Effector memory CD8-positive, alpha-beta T cell (primary cell): ENCODE measurements around the gene DOCK2.
"Not testable (repeated sequence)": the region's sequence is repeated elsewhere in the genome, so short reads cannot be mapped to it uniquely, and the experiment has no call there.

Experiments used
- ATAC-seq: fragments of 150-1000 bp; cut with Tn5 transposase; replicated peaks from 2 replicates; pipeline ENCODE4 v1.10.0; 2021; ENCODE audit warnings: mild to moderate bottlenecking, moderate library complexity
- DNase-seq, 3 experiments: peaks; one replicate each; pipeline ENCODE4 v3.0.0; 2021
- H3K27ac Mint-ChIP-seq, 2 donors: one replicate each; pipeline ENCODE4 v1.8.0; 2022; ENCODE audit warnings: mild to moderate bottlenecking in 2 of 2, mixed read lengths in 2 of 2, moderate library complexity in 2 of 2
- H3K27me3 Mint-ChIP-seq, 2 donors: one replicate each; pipeline ENCODE4 v1.8.0; 2022; ENCODE audit warnings: mixed read lengths in 2 of 2
- H3K36me3 Mint-ChIP-seq: one replicate; pipeline ENCODE4 v1.8.0; 2022; ENCODE audit warnings: mild to moderate bottlenecking, moderate library complexity, mixed read lengths; ENCODE audit not compliant: insufficient read depth
- H3K4me1 Mint-ChIP-seq, 2 donors: one replicate each; pipeline ENCODE4 v1.8.0; 2022; ENCODE audit warnings: low read depth in 2 of 2, mixed read lengths in 2 of 2
- H3K4me3 Mint-ChIP-seq, 2 donors: one replicate each; pipeline ENCODE4 v1.8.0; 2022; ENCODE audit warnings: mild to moderate bottlenecking in 2 of 2, mixed read lengths in 2 of 2, moderate library complexity in 2 of 2
- H3K9me3 Mint-ChIP-seq, 2 donors: one replicate each; pipeline ENCODE4 v1.8.0; 2022; ENCODE audit warnings: mixed read lengths in 2 of 2

The DOCK2 gene

DNA sequence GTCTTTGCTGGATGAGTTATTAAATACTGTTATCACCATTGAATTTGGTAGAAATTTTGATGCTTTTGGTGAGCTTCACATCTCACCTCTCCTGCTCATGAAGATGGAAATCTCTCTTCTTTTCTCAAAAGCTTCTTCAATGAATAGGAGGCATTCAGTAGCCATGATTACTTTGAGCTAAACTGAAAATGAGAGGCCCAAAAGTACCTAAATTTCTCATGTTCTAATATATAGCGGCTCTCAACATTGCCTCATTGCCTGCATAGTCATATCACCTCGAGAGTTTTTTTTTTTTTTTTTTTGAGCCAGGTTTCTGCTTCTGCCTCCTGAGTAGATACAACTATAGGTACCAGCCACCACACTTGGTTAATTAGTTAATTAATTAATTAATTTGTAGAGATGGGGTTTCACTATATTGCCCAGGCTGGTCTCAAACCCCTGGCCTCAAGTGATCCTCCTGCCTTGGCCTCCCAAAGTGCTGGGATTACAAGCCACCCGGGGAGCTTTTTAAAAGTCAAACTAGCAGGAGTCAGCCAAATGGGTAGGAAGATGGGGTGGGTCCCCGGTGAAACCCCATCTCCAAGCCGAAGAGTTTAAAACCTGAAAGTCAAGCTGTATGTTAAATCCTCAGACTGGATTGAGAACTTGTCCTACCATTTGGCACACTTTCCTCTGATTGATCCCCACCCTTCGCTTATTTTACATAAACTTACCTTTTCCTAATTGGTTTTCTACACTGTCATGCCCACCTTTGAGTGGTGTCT is 169.0 kb downstream of the DOCK2 start:
- peaks cover 44% of the 10 kb centered on the region for H3K36me3 Mint-ChIP-seq
- peak overlapping the region; percentile 54 to 57 for H3K27ac Mint-ChIP-seq
- ATAC-seq (no peak), DNase-seq (no peak)
- H3K9me3 Mint-ChIP-seq: no peaks in the 10 kb centered on the region
- peaks cover 25 to 48% of the 10 kb centered on the region in 2 donors for H3K4me1 Mint-ChIP-seq
- H3K27me3 Mint-ChIP-seq: no peaks in the 10 kb centered on the region
- H3K4me3 Mint-ChIP-seq: no peak overlapping the region

DNA sequence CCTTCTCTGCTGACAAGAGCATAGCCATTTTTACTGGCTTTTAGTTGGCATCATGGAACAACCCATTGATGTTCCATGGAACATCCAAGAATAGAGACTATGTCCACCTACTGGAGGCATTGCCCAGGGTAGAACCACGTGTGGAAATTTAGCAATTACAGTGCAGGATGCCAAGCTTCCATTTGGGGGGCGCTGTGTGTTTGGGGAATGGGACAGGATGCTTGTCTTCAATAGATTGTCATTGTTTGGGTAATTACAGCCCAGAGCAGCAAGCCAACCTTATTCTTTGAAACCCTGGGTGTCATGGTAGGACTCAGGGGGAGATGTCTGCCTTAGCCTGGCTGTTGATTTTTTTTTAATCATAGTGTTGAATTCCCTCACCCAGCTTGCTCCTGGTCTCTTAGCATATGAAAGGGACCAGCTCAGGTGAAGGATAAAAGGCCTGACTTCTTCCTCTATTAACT is 171.1 kb downstream of the DOCK2 start:
- Mint-ChIP-seq H3K9me3 (no peaks in the 10 kb centered on the region), H3K27me3 (no peaks in the 10 kb centered on the region), H3K4me3 (no peak overlapping the region), H3K36me3 (peaks cover 38% of the 10 kb centered on the region), H3K27ac (no peak overlapping the region), H3K4me1 (peaks cover 28 to 46% of the 10 kb centered on the region in 2 donors)
- DNase-seq (no peak), ATAC-seq (no peak)

DNA sequence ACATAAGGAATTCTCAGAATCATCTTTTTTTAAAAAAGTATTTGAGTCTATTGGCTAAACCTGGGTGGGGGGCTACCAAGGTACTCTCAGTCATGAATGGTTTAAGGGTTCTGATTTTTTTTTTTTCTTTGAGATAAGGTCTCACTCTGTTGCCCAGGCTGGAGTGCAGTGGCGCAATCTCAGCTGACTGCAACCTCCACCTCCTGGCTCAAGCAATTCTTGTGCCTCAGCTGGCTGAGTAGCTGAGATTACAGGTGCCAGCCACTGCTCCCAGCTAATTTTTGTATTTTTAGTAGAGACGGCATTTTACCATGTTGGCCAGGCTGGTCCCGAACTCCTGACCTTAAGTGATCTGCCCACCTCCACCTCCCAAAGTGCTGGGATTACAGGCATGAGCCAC is 171.8 kb downstream of the DOCK2 start:
- ATAC-seq, H3K4me3 Mint-ChIP-seq, H3K27me3 Mint-ChIP-seq, H3K9me3 Mint-ChIP-seq, DNase-seq: not testable (repeated sequence)
- peak overlapping the region in 1 of 2 donors; percentile 49 for H3K27ac Mint-ChIP-seq
- H3K4me1 Mint-ChIP-seq: peaks cover 24 to 41% of the 10 kb centered on the region in 2 donors
- H3K36me3 Mint-ChIP-seq: peaks cover 33% of the 10 kb centered on the region

DNA sequence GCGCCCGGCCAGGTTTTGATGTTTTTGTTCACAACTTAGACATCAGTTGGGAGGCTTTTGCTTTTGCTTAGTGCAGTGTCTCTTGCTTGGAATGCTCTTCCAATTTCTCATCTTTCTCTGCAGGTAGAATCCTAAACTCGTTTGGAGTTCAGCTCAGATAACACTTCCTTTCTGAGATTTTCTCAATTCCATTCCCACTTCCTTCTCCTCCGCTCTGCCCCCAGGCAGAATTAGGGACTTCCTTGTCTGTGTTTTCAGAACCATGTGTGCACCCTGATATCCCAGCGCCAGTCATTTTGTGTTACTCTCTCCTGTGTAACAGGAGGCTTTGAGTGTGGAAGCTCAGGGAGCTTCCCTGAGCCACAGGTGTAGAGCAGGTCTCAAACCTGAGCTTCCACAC is 172.2 kb downstream of the DOCK2 start:
- DNase-seq (no peak), ATAC-seq (no peak)
- Mint-ChIP-seq H3K36me3 (peaks cover 29% of the 10 kb centered on the region), H3K4me1 (peaks cover 20 to 45% of the 10 kb centered on the region in 2 donors), H3K4me3 (no peak overlapping the region), H3K27me3 (no peaks in the 10 kb centered on the region), H3K9me3 (no peaks in the 10 kb centered on the region), H3K27ac (peak overlapping the region in 1 of 2 donors; percentile 49)

DNA sequence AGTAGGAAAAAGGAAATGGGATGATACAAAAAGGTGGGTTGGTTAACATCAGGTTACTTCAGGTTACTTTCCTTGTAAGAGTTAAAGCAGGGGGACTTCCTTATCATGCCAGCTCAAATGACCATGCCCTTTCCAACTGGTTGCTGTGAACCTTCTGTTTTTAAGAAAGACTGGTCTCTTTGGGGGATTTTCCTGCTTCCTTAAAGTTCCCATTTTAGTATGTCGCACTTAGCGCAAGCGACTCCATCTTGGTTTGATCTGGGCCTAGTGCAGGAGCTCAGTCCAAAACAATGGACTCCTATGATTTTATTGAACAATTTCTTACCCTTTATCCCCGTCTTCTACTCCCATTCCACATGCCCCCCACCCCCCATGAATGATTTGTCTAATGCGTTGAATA is 173.4 kb downstream of the DOCK2 start:
- Mint-ChIP-seq H3K4me3 (no peak overlapping the region), H3K9me3 (no peaks in the 10 kb centered on the region), H3K27me3 (no peaks in the 10 kb centered on the region), H3K27ac (no peak overlapping the region), H3K4me1 (peaks cover 13 to 33% of the 10 kb centered on the region in 2 donors), H3K36me3 (peaks cover 29% of the 10 kb centered on the region)
- DNase-seq (no peak), ATAC-seq (no peak)

DNA sequence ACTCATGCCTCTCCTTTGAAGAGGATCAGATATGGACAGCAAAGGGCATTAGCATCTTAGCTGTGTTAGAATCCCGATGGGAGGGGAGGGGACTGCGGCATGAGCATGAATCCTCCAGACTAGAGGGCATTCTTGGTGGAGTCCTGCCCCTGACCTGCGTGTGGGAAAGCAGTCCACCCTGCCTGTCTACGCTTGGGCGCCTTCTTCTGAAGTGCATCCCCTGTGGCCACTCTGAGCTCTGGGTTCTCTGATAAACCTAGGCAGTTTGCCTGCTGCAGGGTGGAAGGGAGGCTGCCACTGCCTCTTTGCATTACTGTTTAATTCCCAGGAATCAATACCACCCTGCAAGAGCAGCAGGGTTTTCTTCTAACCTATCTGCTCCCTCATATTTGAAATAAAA is 173.9 kb downstream of the DOCK2 start:
- H3K27ac Mint-ChIP-seq: no peak overlapping the region
- no peaks in the 10 kb centered on the region for H3K27me3 Mint-ChIP-seq
- H3K4me1 Mint-ChIP-seq: peaks cover 9 to 29% of the 10 kb centered on the region in 2 donors
- DNase-seq: no peak
- no peak overlapping the region for H3K4me3 Mint-ChIP-seq
- H3K36me3 Mint-ChIP-seq: peaks cover 29% of the 10 kb centered on the region
- no peak for ATAC-seq
- H3K9me3 Mint-ChIP-seq: no peaks in the 10 kb centered on the region

DNA sequence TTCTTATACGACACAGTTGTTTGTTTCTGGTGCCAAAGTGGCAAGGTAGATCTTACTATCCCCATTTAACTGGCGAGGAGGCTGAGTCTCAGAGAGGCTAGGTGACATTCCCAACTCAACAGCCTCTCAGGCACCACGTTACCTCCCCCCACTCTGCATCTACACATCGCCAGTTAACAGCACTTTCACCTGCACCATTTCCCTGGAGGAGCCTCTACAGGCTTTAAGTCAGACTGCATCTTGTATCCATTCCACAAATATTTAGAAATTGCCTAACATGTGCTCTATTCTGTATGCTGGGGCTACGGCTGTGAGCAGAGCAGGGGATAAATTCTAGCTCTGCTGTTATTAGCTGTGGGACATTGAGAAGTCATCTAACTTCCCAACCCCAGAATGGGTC is 174.6 kb downstream of the DOCK2 start:
- Mint-ChIP-seq H3K36me3 (peaks cover 33% of the 10 kb centered on the region), H3K9me3 (no peaks in the 10 kb centered on the region), H3K4me1 (peaks cover 9 to 34% of the 10 kb centered on the region in 2 donors), H3K27ac (no peak overlapping the region), H3K4me3 (no peak overlapping the region), H3K27me3 (no peaks in the 10 kb centered on the region)
- ATAC-seq: no peak
- no peak for DNase-seq

DNA sequence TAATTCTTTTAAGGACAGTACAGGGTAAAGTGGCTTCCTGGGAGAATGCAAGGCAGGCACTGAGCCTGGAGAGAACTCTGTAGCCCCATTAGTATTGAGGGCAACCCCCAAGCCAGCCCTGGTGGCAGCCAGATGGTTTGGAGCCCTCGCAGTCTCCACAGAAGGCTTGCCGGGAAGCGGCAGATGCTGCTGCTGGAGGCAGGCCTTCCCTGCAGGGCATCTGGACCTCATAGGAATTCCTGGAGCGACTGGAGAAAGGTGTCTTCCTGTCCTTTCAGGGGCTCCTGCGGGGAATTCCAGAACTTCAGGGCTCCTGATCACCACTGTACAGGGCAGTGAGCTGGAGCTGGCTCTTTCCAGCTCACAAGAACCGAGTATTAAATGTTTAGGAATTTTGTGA is 175.7 kb downstream of the DOCK2 start:
- no peak for ATAC-seq
- H3K9me3 Mint-ChIP-seq: no peaks in the 10 kb centered on the region

DNA sequence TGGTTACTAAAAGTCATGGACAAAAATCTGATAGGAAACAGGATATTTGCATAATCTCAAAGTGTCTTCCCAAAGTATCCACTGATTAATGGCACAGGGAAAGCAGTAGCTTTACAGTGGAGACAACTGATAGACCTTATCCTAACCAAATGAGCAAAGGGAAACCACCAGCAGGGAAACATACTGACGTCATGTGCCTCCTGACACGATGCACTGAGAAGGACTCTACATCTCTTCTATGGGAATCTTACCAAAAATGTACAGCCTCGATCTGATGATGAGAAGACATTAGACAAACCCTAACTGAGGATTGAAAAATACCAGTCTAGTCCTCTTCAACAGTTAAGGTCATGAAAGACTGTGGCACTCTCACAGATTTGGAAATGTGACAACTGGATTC is 177.0 kb downstream of the DOCK2 start:
- H3K27ac Mint-ChIP-seq: no peak overlapping the region
- H3K27me3 Mint-ChIP-seq: no peaks in the 10 kb centered on the region
- DNase-seq: no peak
- H3K4me1 Mint-ChIP-seq: peaks cover 9 to 29% of the 10 kb centered on the region in 2 donors
- H3K4me3 Mint-ChIP-seq: no peak overlapping the region
- H3K9me3 Mint-ChIP-seq: no peaks in the 10 kb centered on the region
- ATAC-seq: no peak
- H3K36me3 Mint-ChIP-seq: peaks cover 38% of the 10 kb centered on the region

More for the DNA sequence above, 175.7 kb downstream of the DOCK2 start:
- peaks cover 9 to 34% of the 10 kb centered on the region in 2 donors for H3K4me1 Mint-ChIP-seq
- H3K27me3 Mint-ChIP-seq: no peaks in the 10 kb centered on the region
- no peak overlapping the region for H3K27ac Mint-ChIP-seq
- DNase-seq: no peak
- H3K36me3 Mint-ChIP-seq: peaks cover 25% of the 10 kb centered on the region
- H3K4me3 Mint-ChIP-seq: no peak overlapping the region

DNA sequence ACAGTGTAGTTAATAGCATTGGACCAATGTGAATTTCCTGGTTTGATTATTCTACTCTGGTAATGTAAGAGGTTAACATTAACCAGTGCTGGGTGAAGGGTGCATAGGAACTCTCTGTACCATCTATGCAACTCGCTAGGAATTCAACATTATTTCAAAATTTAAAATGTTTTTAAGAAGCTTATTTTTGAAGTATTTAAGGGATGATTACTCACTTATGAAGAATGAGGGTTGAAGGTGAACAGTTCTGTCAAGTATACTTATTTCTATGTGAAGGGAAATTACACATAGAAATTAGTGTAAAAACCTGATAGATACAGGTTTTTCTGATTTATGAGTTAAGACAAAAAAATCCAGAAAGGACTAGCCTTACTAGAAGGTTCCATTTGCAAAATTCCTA is 177.4 kb downstream of the DOCK2 start:
- H3K4me1 Mint-ChIP-seq: peaks cover 6 to 26% of the 10 kb centered on the region in 2 donors
- ATAC-seq (no peak), DNase-seq (no peak)
- no peaks in the 10 kb centered on the region for H3K9me3 Mint-ChIP-seq
- H3K27ac Mint-ChIP-seq: no peak overlapping the region
- H3K36me3 Mint-ChIP-seq: peaks cover 42% of the 10 kb centered on the region
- H3K27me3 Mint-ChIP-seq: no peaks in the 10 kb centered on the region
- H3K4me3 Mint-ChIP-seq: no peak overlapping the region

DNA sequence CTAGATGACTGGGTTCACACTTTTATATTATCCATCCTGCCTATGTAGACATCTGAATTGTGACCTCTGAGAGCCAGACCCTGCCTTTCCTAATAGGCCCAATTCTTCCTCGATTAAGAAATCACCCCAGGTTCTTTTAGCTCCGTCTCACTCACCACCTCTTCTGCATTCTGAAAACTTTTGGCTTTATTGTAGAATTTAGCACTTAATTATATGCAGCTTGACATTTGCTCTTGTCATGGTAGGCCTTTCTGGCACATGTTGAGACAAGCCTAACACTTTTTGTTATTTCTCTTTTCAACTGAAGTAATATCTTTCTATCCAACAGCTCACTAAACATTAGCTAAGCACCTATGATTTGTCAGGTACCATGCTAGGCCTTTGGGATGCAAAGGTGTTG is 180.0 kb downstream of the DOCK2 start:
- no peaks in the 10 kb centered on the region for H3K27me3 Mint-ChIP-seq
- H3K9me3 Mint-ChIP-seq: no peaks in the 10 kb centered on the region
- H3K27ac Mint-ChIP-seq: no peak overlapping the region
- ATAC-seq (no peak), DNase-seq (no peak)
- H3K36me3 Mint-ChIP-seq: peaks cover 43% of the 10 kb centered on the region
- H3K4me3 Mint-ChIP-seq: no peak overlapping the region
- peaks cover under 1 to 15% of the 10 kb centered on the region in 2 donors for H3K4me1 Mint-ChIP-seq

DNA sequence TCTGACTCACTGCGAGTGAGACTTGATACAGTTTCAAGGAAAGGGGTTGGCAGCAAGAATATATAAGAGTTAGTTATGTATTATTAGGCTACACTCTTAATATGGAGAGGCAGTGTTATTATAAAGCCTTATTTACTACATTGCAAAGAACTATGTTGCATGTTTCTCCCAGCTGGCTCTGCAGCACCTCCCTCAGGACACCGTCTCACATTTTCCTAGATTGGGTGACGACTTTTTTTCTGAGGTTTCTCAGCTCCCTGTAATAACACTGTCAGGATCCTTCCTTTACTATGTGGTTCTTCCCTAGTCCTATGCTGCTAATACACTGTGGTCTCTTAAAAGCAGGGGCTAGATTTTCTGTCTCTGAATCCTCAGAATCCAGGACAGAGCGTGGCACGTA is 189.5 kb downstream of the DOCK2 start:
- H3K4me1 Mint-ChIP-seq: peaks cover 12 to 33% of the 10 kb centered on the region in 2 donors
- no peaks in the 10 kb centered on the region for H3K36me3 Mint-ChIP-seq
- ATAC-seq (no peak), DNase-seq (no peak)
- H3K27me3 Mint-ChIP-seq: no peaks in the 10 kb centered on the region
- peak overlapping the region in 1 of 2 donors; percentile 16 for H3K27ac Mint-ChIP-seq
- no peaks in the 10 kb centered on the region for H3K9me3 Mint-ChIP-seq
- H3K4me3 Mint-ChIP-seq: no peak overlapping the region

DNA sequence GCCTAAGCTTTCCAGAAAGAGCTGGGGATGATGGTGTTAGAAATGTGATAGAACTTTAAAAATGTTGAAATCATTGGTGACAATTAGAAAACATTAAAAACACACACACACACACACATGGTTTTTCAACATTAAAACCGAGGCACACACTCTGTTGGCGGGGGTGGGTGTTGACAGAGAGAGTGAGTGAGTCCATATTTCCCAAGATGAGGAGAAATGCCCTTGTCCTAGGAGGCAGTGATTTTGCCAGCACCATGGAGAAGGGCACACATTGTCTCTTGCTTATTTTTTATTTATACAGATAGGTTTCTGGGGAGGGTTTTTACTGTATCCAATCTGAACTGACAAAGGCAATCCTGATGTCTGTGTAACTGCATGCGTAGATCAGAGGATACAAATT is 190.7 kb downstream of the DOCK2 start:
- Mint-ChIP-seq H3K27me3 (no peaks in the 10 kb centered on the region), H3K4me3 (no peak overlapping the region), H3K27ac (peak overlapping the region; percentile 4 to 36), H3K9me3 (no peaks in the 10 kb centered on the region), H3K36me3 (peaks cover 5% of the 10 kb centered on the region), H3K4me1 (peaks cover 21 to 32% of the 10 kb centered on the region in 2 donors)
- ATAC-seq (no peak), DNase-seq (no peak)

DNA sequence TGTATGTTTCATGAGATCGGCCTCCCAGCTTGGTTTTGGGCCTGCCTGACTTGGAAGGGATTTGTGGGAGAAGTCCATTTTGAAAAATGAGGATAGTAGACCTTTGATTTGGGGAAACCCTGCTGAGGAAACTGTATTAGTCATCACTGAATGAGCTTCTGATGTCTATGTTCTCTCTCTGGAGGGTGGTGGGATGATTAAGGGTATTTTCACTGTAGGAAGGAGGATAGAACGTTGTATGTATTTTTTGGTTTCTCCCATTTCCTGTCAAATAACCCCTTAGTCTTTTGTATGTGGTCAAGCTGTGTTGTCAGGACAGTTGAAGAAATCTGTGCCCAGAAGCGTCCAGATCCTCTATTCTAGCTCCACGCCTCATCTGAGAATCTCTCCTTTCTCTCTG is 191.3 kb downstream of the DOCK2 start:
- Mint-ChIP-seq H3K27me3 (no peaks in the 10 kb centered on the region), H3K36me3 (peaks cover 12% of the 10 kb centered on the region), H3K9me3 (no peaks in the 10 kb centered on the region), H3K4me1 (peaks cover 23 to 32% of the 10 kb centered on the region in 2 donors), H3K4me3 (no peak overlapping the region), H3K27ac (peak overlapping the region in 1 of 2 donors; percentile 4)
- ATAC-seq: no peak
- DNase-seq: no peak
